Panc1 (cell line): ENCODE data around the gene GRID2.
"Not testable (repeated sequence)": the region's sequence is repeated elsewhere in the genome, so short reads cannot be mapped to it uniquely, and the experiment has no call there.

Source experiments
- SIN3A ChIP-seq: IDR thresholded peaks from 2 replicates; pipeline ENCODE4 v1.6.1; 2012; ENCODE audit warnings: low read depth, mild to moderate bottlenecking, low read length, moderate library complexity, borderline replicate concordance; ENCODE audit not compliant: insufficient read depth
- TF ChIP-seq, protein P1 (sequence below): fragments of 450-650 bp; IDR thresholded peaks from 2 replicates; pipeline ENCODE4 v1.5.1; 2017; ENCODE audit warnings: mild to moderate bottlenecking

DNA sequence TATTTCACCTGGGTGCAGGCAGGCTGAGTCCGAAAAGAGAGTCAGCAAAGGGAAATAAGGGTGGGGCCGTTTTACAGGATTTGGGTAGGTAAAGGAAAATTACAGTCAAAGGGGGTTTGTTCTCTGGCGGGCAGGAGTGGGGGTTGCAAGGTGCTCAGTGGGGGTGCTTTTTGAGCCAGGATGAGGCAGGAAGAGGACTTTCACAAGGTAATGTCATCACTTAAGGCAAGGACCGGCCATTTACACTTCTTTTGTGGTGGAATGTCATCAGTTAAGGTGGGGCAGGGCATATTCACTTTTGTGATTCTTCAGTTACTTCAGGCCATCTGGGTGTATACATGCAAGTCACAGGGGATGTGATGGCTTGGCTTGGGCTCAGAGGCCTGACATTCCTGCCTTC lies 32.2 kb upstream of the GRID2 start:
- not testable (repeated sequence) for TF ChIP-seq SIN3A
- TF ChIP-seq, protein P1, sequence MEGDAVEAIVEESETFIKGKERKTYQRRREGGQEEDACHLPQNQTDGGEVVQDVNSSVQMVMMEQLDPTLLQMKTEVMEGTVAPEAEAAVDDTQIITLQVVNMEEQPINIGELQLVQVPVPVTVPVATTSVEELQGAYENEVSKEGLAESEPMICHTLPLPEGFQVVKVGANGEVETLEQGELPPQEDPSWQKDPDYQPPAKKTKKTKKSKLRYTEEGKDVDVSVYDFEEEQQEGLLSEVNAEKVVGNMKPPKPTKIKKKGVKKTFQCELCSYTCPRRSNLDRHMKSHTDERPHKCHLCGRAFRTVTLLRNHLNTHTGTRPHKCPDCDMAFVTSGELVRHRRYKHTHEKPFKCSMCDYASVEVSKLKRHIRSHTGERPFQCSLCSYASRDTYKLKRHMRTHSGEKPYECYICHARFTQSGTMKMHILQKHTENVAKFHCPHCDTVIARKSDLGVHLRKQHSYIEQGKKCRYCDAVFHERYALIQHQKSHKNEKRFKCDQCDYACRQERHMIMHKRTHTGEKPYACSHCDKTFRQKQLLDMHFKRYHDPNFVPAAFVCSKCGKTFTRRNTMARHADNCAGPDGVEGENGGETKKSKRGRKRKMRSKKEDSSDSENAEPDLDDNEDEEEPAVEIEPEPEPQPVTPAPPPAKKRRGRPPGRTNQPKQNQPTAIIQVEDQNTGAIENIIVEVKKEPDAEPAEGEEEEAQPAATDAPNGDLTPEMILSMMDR: not testable (repeated sequence)
